ENCODE data around the gene FMR1NB. TPM values are rescaled to one million over a fixed set of nuclear protein-coding genes. Genes with fewer than 3 reads are reported as not detected.

Gene FMR1NB
- total and polyA plus RNA-seq, 10 of the 15 experiments (the other 5 are each of a cell fraction or from before 2014, with no cell fraction given): 0.08 TPM; not detected in 9

DNA sequence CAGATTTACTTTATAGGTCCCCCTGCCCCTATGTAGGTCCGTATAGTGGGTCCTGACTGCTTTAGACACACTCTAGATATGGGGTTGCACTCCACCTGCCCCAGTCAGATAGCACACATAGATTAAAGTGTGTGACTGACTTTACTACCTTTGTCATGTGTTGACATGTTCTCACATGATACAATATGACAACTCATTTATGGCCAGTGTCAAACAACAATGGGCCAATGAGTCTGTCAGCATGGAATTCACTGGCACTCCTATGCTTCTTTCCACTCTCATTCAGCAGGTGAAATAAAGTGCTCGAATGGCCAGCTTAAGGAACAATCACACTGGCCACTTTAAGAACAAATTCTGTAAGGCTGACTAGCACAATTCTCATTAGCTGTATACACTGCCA is 23.8 kb upstream of the FMR1NB start:
- Histone ChIP-seq H3K27me3 (replicated peaks in 1 of 2; ENCODE audit: control insufficient read depth in 2 of 2, insufficient read depth in 2 of 2, low read length in 1 of 2) (no peaks in the 10 kb centered on the region), H3K9ac (ENCODE audit: control insufficient read depth, insufficient read depth, low read length) (no peak overlapping the region), H3K4me1 (ENCODE audit: control insufficient read depth, insufficient read depth, low read length) (no peaks in the 10 kb centered on the region), H3K4me2 (ENCODE audit: control insufficient read depth, insufficient read depth) (no peak overlapping the region), H3K9me3 (replicated peaks; ENCODE audit: control insufficient read depth, insufficient read depth, low read length) (no peaks in the 10 kb centered on the region), H2AFZ (ENCODE audit: control insufficient read depth, low read depth, low read length) (no peak overlapping the region), H3K36me3 (ENCODE audit: control insufficient read depth in 2 of 2, insufficient read depth in 2 of 2, low read length in 1 of 2) (no peaks in the 10 kb centered on the region), H4K20me1 (ENCODE audit: control insufficient read depth, insufficient read depth) (no peaks in the 10 kb centered on the region), H3K79me2 (ENCODE audit: control insufficient read depth, insufficient read depth, low read length) (no peaks in the 10 kb centered on the region), H3K4me3 (no peak overlapping the region), H3K27ac (ENCODE audit: control insufficient read depth, insufficient read depth) (no peak overlapping the region)
- SMC1A ChIA-PET (ENCODE audit: uncharacterized antibody, unreplicated experiment): no interaction called here
- ATAC-seq (no peak), DNase-seq (ENCODE audit: low read depth, low spot score) (no peak), FAIRE-seq (no peak)
- TF ChIP-seq, protein P1, sequence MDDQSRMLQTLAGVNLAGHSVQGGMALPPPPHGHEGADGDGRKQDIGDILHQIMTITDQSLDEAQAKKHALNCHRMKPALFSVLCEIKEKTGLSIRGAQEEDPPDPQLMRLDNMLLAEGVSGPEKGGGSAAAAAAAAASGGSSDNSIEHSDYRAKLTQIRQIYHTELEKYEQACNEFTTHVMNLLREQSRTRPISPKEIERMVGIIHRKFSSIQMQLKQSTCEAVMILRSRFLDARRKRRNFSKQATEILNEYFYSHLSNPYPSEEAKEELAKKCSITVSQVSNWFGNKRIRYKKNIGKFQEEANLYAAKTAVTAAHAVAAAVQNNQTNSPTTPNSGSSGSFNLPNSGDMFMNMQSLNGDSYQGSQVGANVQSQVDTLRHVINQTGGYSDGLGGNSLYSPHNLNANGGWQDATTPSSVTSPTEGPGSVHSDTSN (IDR thresholded peaks at IDR 0.05; ENCODE audit: insufficient replicate concordance, low read depth, low read length): no peak
- no peak for TF ChIP-seq SREBF1 (IDR thresholded peaks at IDR 0.05; ENCODE audit: low read length)
- no peak for TF ChIP-seq BHLHE40 (IDR thresholded peaks at IDR 0.05; ENCODE audit: borderline replicate concordance in 1 of 2, low read depth in 2 of 2, low read length in 1 of 2)
- no peak for TF ChIP-seq IRF4 (IDR thresholded peaks at IDR 0.05; ENCODE audit: low read depth, low read length)
- TF ChIP-seq NR2C1 (IDR thresholded peaks at IDR 0.05): no peak
- no TSS peak for BruUV-seq (replicated peaks)
- WGBS (ENCODE audit: insufficient coverage, insufficient replicate concordance, low lambda C conversion rate, missing lambda C conversion rate): 17% methylated on average over 2 of the region's 2 CpGs
- intact Hi-C loops (cut with micrococcal nuclease; ENCODE audit: unreplicated experiment): loop anchor here (5.0 kb wide), 1 partner anchor 95 kb away; no protein-coding TSS in a partner anchor
- RAD21 ChIA-PET (ENCODE audit: unreplicated experiment): no interaction called here
- CTCF ChIA-PET: no interaction called here
- in situ Hi-C loops (cut with MboI): no loop called here
- POLR2A ChIA-PET: no interaction called here

GRCh38 chrX:147958291-147958690 is 22.8 kb upstream of the FMR1NB start:
- CTCF ChIA-PET: no interaction called here
- FAIRE-seq: no peak
- TF ChIP-seq IKZF1 (conservative IDR thresholded peaks at IDR 0.05) (no peak), ZBTB4 (CRISPR knock-in tag; IDR thresholded peaks at IDR 0.05) (no peak), TCF12 (IDR thresholded peaks at IDR 0.05; ENCODE audit: low read depth, low read length) (no peak), MEF2B (IDR thresholded peaks at IDR 0.05; ENCODE audit: partially characterized antibody, poor library complexity, severe bottlenecking) (no peak), CHD1 (IDR thresholded peaks at IDR 0.05; ENCODE audit: low read depth, low read length) (no peak)
- TF ChIP-seq, protein P2, sequence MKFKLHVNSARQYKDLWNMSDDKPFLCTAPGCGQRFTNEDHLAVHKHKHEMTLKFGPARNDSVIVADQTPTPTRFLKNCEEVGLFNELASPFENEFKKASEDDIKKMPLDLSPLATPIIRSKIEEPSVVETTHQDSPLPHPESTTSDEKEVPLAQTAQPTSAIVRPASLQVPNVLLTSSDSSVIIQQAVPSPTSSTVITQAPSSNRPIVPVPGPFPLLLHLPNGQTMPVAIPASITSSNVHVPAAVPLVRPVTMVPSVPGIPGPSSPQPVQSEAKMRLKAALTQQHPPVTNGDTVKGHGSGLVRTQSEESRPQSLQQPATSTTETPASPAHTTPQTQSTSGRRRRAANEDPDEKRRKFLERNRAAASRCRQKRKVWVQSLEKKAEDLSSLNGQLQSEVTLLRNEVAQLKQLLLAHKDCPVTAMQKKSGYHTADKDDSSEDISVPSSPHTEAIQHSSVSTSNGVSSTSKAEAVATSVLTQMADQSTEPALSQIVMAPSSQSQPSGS (IDR thresholded peaks at IDR 0.05; ENCODE audit: low read length): no peak

More at GRCh38 chrX:147958291-147958690, 22.8 kb upstream of the FMR1NB start:
- Histone ChIP-seq H3K27me3 (replicated peaks in 1 of 2; ENCODE audit: control insufficient read depth in 2 of 2, insufficient read depth in 2 of 2, low read length in 1 of 2) (no peaks in the 10 kb centered on the region), H3K36me3 (ENCODE audit: control insufficient read depth in 2 of 2, insufficient read depth in 2 of 2, low read length in 1 of 2) (no peaks in the 10 kb centered on the region), H3K9ac (ENCODE audit: control insufficient read depth, insufficient read depth, low read length) (no peak overlapping the region), H3K27ac (ENCODE audit: control insufficient read depth, insufficient read depth) (no peak overlapping the region), H3K9me3 (replicated peaks; ENCODE audit: control insufficient read depth, insufficient read depth, low read length) (no peaks in the 10 kb centered on the region), H3K79me2 (ENCODE audit: control insufficient read depth, insufficient read depth, low read length) (no peaks in the 10 kb centered on the region), H3K4me2 (ENCODE audit: control insufficient read depth, insufficient read depth) (no peak overlapping the region), H2AFZ (ENCODE audit: control insufficient read depth, low read depth, low read length) (no peak overlapping the region), H4K20me1 (ENCODE audit: control insufficient read depth, insufficient read depth) (no peaks in the 10 kb centered on the region), H3K4me3 (no peak overlapping the region), H3K4me1 (ENCODE audit: control insufficient read depth, insufficient read depth, low read length) (no peaks in the 10 kb centered on the region)
- WGBS (ENCODE audit: insufficient coverage, insufficient replicate concordance, low lambda C conversion rate, missing lambda C conversion rate): 0% methylated on average over 1 of the region's 1 CpG
- DNase-seq (ENCODE audit: low read depth, low spot score) (no peak), ATAC-seq (no peak)
- in situ Hi-C loops (cut with MboI) (no loop called here), intact Hi-C loops (cut with micrococcal nuclease; ENCODE audit: unreplicated experiment) (loop anchor here (5.0 kb wide), 1 partner anchor 96 kb away; no protein-coding TSS in a partner anchor)
- RAD21 ChIA-PET (ENCODE audit: unreplicated experiment): no interaction called here
- SMC1A ChIA-PET (ENCODE audit: uncharacterized antibody, unreplicated experiment): no interaction called here
- POLR2A ChIA-PET: no interaction called here
- no TSS peak for BruUV-seq (replicated peaks)

Data from GM12878 (cell line).